Activated T-cell treated with anti-CD3 and anti-CD28 coated beads, Interleukin-2, amount 50 U/mL, for 24 hours (primary cell): ENCODE results near the gene ZC3H13.
A peak's percentile ranks its signal among the peaks of the same experiment; 100 is the strongest.

ENCODE experiments used
- DNase-seq: peaks from one replicate; pipeline ENCODE4 v3.0.0-alpha.2; 2020
- H3K27ac Mint-ChIP-seq: 2 replicates; pipeline ENCODE4 v1.8.0; 2020; ENCODE audit warnings: mild to moderate bottlenecking, mixed read lengths
- H3K27me3 Mint-ChIP-seq: 2 replicates; pipeline ENCODE4 v1.8.0; 2020; ENCODE audit warnings: mixed read lengths
- H3K36me3 Mint-ChIP-seq: 2 replicates; pipeline ENCODE4 v1.8.0; 2020; ENCODE audit warnings: low read depth, mixed read lengths
- H3K4me1 Mint-ChIP-seq: 2 replicates; pipeline ENCODE4 v1.8.0; 2020; ENCODE audit warnings: low read depth, mixed read lengths
- H3K4me3 Mint-ChIP-seq: 2 replicates; pipeline ENCODE4 v1.8.0; 2020; ENCODE audit warnings: mild to moderate bottlenecking, moderate library complexity, mixed read lengths
- H3K9me3 Mint-ChIP-seq: 2 replicates; pipeline ENCODE4 v1.8.0; 2020; ENCODE audit warnings: mixed read lengths

ZC3H13 gene

GRCh38 chr13:45951724-45952123, 100.8 kb downstream of the ZC3H13 start:
- Mint-ChIP-seq H3K9me3 (no peaks in the 10 kb centered on the region), H3K4me3 (no peak overlapping the region), H3K27me3 (no peaks in the 10 kb centered on the region), H3K36me3 (peaks cover 32% of the 10 kb centered on the region), H3K27ac (no peak overlapping the region), H3K4me1 (peaks cover 5% of the 10 kb centered on the region)
- no peak for DNase-seq

- no peak for DNase-seq
- Mint-ChIP-seq H3K27ac (no peak overlapping the region), H3K4me1 (peaks cover 6% of the 10 kb centered on the region), H3K9me3 (no peaks in the 10 kb centered on the region), H3K36me3 (peaks cover 26% of the 10 kb centered on the region), H3K4me3 (no peak overlapping the region), H3K27me3 (no peaks in the 10 kb centered on the region)
Observed at GRCh38 chr13:45951166-45951565, 101.4 kb downstream of the ZC3H13 start.

GRCh38 chr13:45950386-45951000, 102.1 kb downstream of the ZC3H13 start:
- H3K4me3 Mint-ChIP-seq = no peak overlapping the region
- DNase-seq = no peak
- peaks cover 19% of the 10 kb centered on the region for H3K36me3 Mint-ChIP-seq
- no peaks in the 10 kb centered on the region for H3K27me3 Mint-ChIP-seq
- H3K27ac Mint-ChIP-seq = no peak overlapping the region
- peaks cover 6% of the 10 kb centered on the region for H3K4me1 Mint-ChIP-seq
- H3K9me3 Mint-ChIP-seq = no peaks in the 10 kb centered on the region

- Mint-ChIP-seq H3K36me3 (peaks cover 7% of the 10 kb centered on the region), H3K27me3 (no peaks in the 10 kb centered on the region), H3K9me3 (no peaks in the 10 kb centered on the region), H3K4me3 (no peak overlapping the region), H3K4me1 (peaks cover 6% of the 10 kb centered on the region), H3K27ac (no peak overlapping the region)
- DNase-seq = no peak
Observed at GRCh38 chr13:45949161-45949560, 103.4 kb downstream of the ZC3H13 start.

- Mint-ChIP-seq H3K36me3 (no peaks in the 10 kb centered on the region), H3K9me3 (no peaks in the 10 kb centered on the region), H3K4me1 (peaks cover 6% of the 10 kb centered on the region), H3K4me3 (no peak overlapping the region), H3K27ac (no peak overlapping the region), H3K27me3 (peaks cover 12% of the 10 kb centered on the region)
- no peak for DNase-seq
Observed at GRCh38 chr13:45943965-45944364, 108.6 kb downstream of the ZC3H13 start.

- H3K36me3 Mint-ChIP-seq = no peaks in the 10 kb centered on the region
- H3K27ac Mint-ChIP-seq = no peak overlapping the region
- H3K27me3 Mint-ChIP-seq = peaks cover 12% of the 10 kb centered on the region
- H3K9me3 Mint-ChIP-seq = no peaks in the 10 kb centered on the region
- DNase-seq = no peak
- H3K4me1 Mint-ChIP-seq = peaks cover 6% of the 10 kb centered on the region
- no peak overlapping the region for H3K4me3 Mint-ChIP-seq
Observed at GRCh38 chr13:45943120-45943519, 109.4 kb downstream of the ZC3H13 start.

- no peaks in the 10 kb centered on the region for H3K9me3 Mint-ChIP-seq
- no peaks in the 10 kb centered on the region for H3K36me3 Mint-ChIP-seq
- H3K4me1 Mint-ChIP-seq = no peaks in the 10 kb centered on the region
- no peak overlapping the region for H3K27ac Mint-ChIP-seq
- H3K4me3 Mint-ChIP-seq = no peak overlapping the region
- H3K27me3 Mint-ChIP-seq = peaks cover 12% of the 10 kb centered on the region
- no peak for DNase-seq
Observed at GRCh38 chr13:45941261-45941660, 111.3 kb downstream of the ZC3H13 start.

- H3K9me3 Mint-ChIP-seq = no peaks in the 10 kb centered on the region
- H3K27me3 Mint-ChIP-seq = peaks cover 13% of the 10 kb centered on the region
- H3K4me3 Mint-ChIP-seq = no peak overlapping the region
- DNase-seq = no peak
- H3K27ac Mint-ChIP-seq = no peak overlapping the region
- no peaks in the 10 kb centered on the region for H3K36me3 Mint-ChIP-seq
- no peaks in the 10 kb centered on the region for H3K4me1 Mint-ChIP-seq
Observed at GRCh38 chr13:45940061-45940460, 112.5 kb downstream of the ZC3H13 start.

GRCh38 chr13:45936621-45937020, 115.9 kb downstream of the ZC3H13 start:
- Mint-ChIP-seq H3K27ac (no peak overlapping the region), H3K36me3 (no peaks in the 10 kb centered on the region), H3K4me1 (peaks cover 13% of the 10 kb centered on the region), H3K4me3 (no peak overlapping the region), H3K9me3 (no peaks in the 10 kb centered on the region), H3K27me3 (peaks cover 26% of the 10 kb centered on the region)
- no peak for DNase-seq

GRCh38 chr13:45934283-45934682, 118.3 kb downstream of the ZC3H13 start:
- Mint-ChIP-seq H3K27me3 (peaks cover 25% of the 10 kb centered on the region), H3K9me3 (no peaks in the 10 kb centered on the region), H3K27ac (no peak overlapping the region), H3K4me3 (no peak overlapping the region), H3K4me1 (peaks cover 13% of the 10 kb centered on the region), H3K36me3 (no peaks in the 10 kb centered on the region)
- DNase-seq = no peak

GRCh38 chr13:45933203-45933908, 119.2 kb downstream of the ZC3H13 start:
- peak overlapping the region; percentile 11 for H3K27ac Mint-ChIP-seq
- H3K9me3 Mint-ChIP-seq = no peaks in the 10 kb centered on the region
- peak; percentile 35 for DNase-seq
- H3K4me1 Mint-ChIP-seq = peaks cover 13% of the 10 kb centered on the region
- no peaks in the 10 kb centered on the region for H3K36me3 Mint-ChIP-seq
- H3K27me3 Mint-ChIP-seq = peaks cover 25% of the 10 kb centered on the region
- H3K4me3 Mint-ChIP-seq = no peak overlapping the region

GRCh38 chr13:45932676-45933075, 119.9 kb downstream of the ZC3H13 start:
- Mint-ChIP-seq H3K9me3 (no peaks in the 10 kb centered on the region), H3K36me3 (no peaks in the 10 kb centered on the region), H3K4me1 (peaks cover 13% of the 10 kb centered on the region), H3K27me3 (peaks cover 25% of the 10 kb centered on the region), H3K27ac (no peak overlapping the region), H3K4me3 (no peak overlapping the region)
- DNase-seq = no peak

GRCh38 chr13:45932172-45932571, 120.4 kb downstream of the ZC3H13 start:
- Mint-ChIP-seq H3K9me3 (no peaks in the 10 kb centered on the region), H3K4me1 (peaks cover 13% of the 10 kb centered on the region), H3K4me3 (no peak overlapping the region), H3K36me3 (no peaks in the 10 kb centered on the region), H3K27me3 (peaks cover 25% of the 10 kb centered on the region), H3K27ac (no peak overlapping the region)
- DNase-seq = no peak

GRCh38 chr13:45931211-45931610, 121.3 kb downstream of the ZC3H13 start:
- Mint-ChIP-seq H3K36me3 (no peaks in the 10 kb centered on the region), H3K4me3 (no peak overlapping the region), H3K27me3 (peaks cover 25% of the 10 kb centered on the region), H3K9me3 (no peaks in the 10 kb centered on the region), H3K4me1 (peaks cover 13% of the 10 kb centered on the region), H3K27ac (no peak overlapping the region)
- DNase-seq = no peak

- Mint-ChIP-seq H3K27ac (no peak overlapping the region), H3K4me3 (no peak overlapping the region), H3K27me3 (peaks cover 25% of the 10 kb centered on the region), H3K36me3 (no peaks in the 10 kb centered on the region), H3K9me3 (no peaks in the 10 kb centered on the region), H3K4me1 (peaks cover 13% of the 10 kb centered on the region)
- DNase-seq = no peak
Observed at GRCh38 chr13:45930177-45930576, 122.4 kb downstream of the ZC3H13 start.
